HG03469 (cell line): ENCODE results near the gene C3orf49.

Experiments
- ATAC-seq: cut with Tn5 transposase; IDR thresholded peaks from one replicate; pipeline ENCODE4 v1.9.1; 2021; ENCODE audit warnings: mild to moderate bottlenecking, moderate library complexity, moderate number of reproducible peaks; ENCODE audit not compliant: unreplicated experiment

C3orf49 gene

GRCh38 chr3:63878394-63879060 lies 59.4 kb downstream of the C3orf49 start:
- no peak for ATAC-seq

DNA sequence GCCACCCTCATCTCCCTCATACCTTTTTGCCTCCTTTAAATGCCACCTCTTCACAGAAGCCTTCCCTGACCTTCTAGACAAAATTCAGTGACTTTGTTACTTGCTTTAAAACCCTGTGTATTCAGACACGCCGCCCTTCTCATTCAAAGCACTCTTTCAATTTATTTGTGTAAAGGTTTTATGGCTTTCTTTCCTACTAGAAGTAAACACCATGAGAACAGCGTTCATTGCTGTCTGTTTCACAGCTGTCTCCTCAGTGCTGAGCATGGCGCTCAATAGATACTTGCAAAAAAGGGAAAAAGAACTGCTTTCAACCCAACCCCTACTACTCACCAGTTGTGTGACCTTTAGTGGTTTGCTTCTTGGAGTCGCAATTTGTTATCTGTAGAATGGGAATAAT lies 61.6 kb downstream of the C3orf49 start:
- no peak for ATAC-seq

GRCh38 chr3:63886858-63887257 lies 67.8 kb downstream of the C3orf49 start:
- no peak for ATAC-seq

- ATAC-seq = no peak
These were observed 72.4 kb downstream of the C3orf49 start for GRCh38 chr3:63891518-63891917.

DNA sequence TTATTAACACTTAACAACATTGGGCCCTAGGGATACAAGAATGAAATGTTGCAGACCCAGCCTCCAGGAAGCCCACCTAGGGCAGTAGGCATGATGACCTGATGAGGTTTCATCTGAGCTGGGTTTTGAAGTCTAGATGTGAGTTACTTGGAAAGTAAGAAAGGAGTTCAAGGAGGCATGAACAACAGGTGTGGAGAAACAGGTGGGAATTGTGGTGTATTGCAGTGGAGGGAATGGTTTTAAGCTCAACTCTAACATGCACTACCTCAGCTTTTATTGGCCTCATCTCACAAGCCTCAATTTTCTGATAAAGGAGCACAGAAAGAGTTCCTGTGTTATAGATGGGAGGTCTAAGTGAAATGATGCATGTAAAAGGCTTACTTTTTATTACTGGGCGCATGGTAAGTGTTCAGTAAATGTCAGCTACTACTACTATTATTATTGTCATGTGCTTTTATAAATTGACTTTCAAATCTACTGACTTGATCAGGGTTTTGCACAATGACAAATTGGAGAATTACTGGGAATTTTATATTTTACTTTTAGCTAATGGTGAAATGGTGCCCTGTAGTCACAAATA lies 73.8 kb downstream of the C3orf49 start:
- no peak for ATAC-seq

GRCh38 chr3:63895422-63896189 lies 76.5 kb downstream of the C3orf49 start:
- ATAC-seq = no peak

DNA sequence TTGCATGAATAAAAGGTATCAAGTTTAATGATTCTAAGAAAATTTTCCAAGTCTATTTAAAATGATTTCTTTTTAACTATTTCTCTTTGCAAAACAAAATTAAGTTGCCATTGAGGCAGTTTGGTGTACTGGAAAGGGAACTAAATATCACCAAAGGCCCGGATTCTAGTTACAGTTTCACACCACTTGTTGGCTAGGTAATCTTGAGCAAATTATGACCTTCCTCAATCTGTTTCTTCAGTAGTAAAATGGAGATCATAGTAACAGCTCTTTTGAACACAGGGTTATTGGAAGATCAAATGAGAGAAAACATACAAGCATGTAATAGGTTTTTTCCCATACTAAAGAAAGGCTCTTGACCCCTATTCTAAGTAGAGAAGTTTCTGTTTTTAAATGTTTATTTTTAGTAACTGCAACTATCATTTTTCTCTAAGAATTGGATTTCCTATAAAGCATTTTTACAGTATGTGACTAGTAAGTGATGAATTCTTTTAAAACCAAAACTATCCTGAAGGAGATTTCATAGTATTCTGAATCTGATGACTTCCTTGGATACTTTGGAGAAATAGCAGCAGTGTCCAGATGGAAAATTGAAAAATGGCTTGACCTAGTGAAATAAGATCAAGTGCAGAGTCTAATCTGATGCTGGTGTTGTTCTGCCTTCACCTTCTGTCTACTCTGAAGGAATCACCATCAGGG lies 77.4 kb downstream of the C3orf49 start:
- peak; percentile 62 for ATAC-seq
